Kidney epithelial cell (primary cell): ENCODE data around the gene AIG1. TPM values are rescaled to one million over a fixed set of nuclear protein-coding genes. Genes with fewer than 3 reads are reported as not detected.

Source experiments
- DNase-seq: peaks from one replicate; pipeline ENCODE4 v3.0.0-alpha.2; 2010; ENCODE audit warnings: low read depth
- H3K27me3 ChIP-seq: 2 replicates; pipeline ENCODE4 v1.6.0; 2011; ENCODE audit warnings: low read length; ENCODE audit not compliant: control insufficient read depth, insufficient read depth
- H3K36me3 ChIP-seq: 2 replicates; pipeline ENCODE4 v1.5.1; 2011; ENCODE audit warnings: low read length; ENCODE audit not compliant: control insufficient read depth, insufficient read depth
- H3K4me3 ChIP-seq: 2 replicates; pipeline ENCODE4 v1.5.1; 2011; ENCODE audit warnings: low read depth, mild to moderate bottlenecking, control low read depth, low read length
- CTCF ChIP-seq: IDR thresholded peaks from 2 replicates; pipeline ENCODE4 v1.5.1; 2011; ENCODE audit warnings: mild to moderate bottlenecking, moderate library complexity, low read length, control low read depth, inconsistent platforms; ENCODE audit not compliant: insufficient read depth, poor library complexity, severe bottlenecking
- total RNA-seq: library from RNA; depleted of rRNA; stranded (reverse); fragments of >200 nt; gene quantifications from 2 replicates; pipeline ENCODE4 v1.2.3, GENCODE V29; 2015

AIG1 gene
- total RNA-seq, 1 donor from 2014 or later, result 62.5 TPM

GRCh38 chr6:143179096-143179495 is 118.4 kb downstream of the AIG1 start:
- Histone ChIP-seq H3K27me3 (no peaks in the 10 kb centered on the region), H3K4me3 (no peak overlapping the region), H3K36me3 (no peaks in the 10 kb centered on the region)
- DNase-seq, result no peak
- TF ChIP-seq CTCF, result no peak

GRCh38 chr6:143179901-143180612 is 119.4 kb downstream of the AIG1 start:
- no peaks in the 10 kb centered on the region for H3K27me3 ChIP-seq
- no peak for TF ChIP-seq CTCF
- no peak for DNase-seq

GRCh38 chr6:143180826-143181225 is 120.1 kb downstream of the AIG1 start:
- H3K27me3 ChIP-seq, result no peaks in the 10 kb centered on the region
- H3K4me3 ChIP-seq, result no peak overlapping the region
- no peak for DNase-seq
- no peak for TF ChIP-seq CTCF
- no peaks in the 10 kb centered on the region for H3K36me3 ChIP-seq

More at GRCh38 chr6:143179901-143180612, 119.4 kb downstream of the AIG1 start:
- Histone ChIP-seq H3K4me3 (no peak overlapping the region), H3K36me3 (no peaks in the 10 kb centered on the region)

- no peak for TF ChIP-seq CTCF
- H3K27me3 ChIP-seq, result no peaks in the 10 kb centered on the region
- no peak for DNase-seq
- no peak overlapping the region for H3K4me3 ChIP-seq
- H3K36me3 ChIP-seq, result no peaks in the 10 kb centered on the region
Observed at GRCh38 chr6:143183666-143184065, 123.0 kb downstream of the AIG1 start.

GRCh38 chr6:143185288-143185687 is 124.6 kb downstream of the AIG1 start:
- Histone ChIP-seq H3K27me3 (no peaks in the 10 kb centered on the region), H3K36me3 (no peaks in the 10 kb centered on the region), H3K4me3 (no peak overlapping the region)
- no peak for TF ChIP-seq CTCF
- DNase-seq, result no peak
